GM19043 (cell line): ENCODE results near the gene TSFM.

ENCODE experiments used
- ATAC-seq: cut with Tn5 transposase; IDR thresholded peaks from one replicate; pipeline ENCODE4 v1.9.1; 2021; ENCODE audit warnings: low read depth; ENCODE audit not compliant: unreplicated experiment

The TSFM gene

DNA sequence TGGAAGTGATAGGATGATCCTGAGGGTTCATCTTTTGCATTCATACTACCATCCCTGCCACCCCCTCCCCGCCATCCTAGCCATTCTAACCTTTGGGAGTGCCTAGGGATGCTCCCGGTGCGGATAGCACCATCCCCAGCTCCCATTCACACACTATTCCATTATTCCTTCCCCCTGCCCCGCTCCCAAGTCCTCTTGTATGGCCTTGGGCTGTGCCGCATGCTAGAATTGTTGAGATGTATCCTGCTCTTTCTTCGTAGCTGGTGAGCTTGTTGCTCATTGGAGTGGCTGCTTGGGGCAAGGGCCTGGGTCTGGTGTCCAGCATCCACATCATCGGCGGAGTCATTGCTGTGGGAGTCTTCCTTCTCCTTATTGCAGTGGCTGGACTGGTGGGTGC is 37.1 kb upstream of the TSFM start:
- no peak for ATAC-seq

DNA sequence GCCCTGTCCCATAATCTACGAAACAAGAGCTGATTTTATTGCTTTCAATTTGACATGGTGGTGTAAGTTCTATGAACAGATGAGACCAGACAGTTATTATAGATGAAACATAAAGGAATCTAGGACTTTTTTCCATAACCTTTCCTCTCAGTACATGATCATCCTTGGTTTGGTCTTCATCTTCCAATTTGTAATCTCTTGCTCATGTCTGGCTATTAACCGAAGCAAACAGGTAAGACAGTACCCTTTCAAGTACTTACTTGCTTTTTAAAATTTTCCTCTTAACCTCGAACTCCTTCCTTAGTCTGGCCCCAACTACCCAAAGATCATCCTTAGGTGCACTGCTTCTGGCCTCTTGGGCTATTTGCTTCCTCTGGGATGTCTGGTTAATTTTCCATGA is 36.6 kb upstream of the TSFM start:
- no peak for ATAC-seq

DNA sequence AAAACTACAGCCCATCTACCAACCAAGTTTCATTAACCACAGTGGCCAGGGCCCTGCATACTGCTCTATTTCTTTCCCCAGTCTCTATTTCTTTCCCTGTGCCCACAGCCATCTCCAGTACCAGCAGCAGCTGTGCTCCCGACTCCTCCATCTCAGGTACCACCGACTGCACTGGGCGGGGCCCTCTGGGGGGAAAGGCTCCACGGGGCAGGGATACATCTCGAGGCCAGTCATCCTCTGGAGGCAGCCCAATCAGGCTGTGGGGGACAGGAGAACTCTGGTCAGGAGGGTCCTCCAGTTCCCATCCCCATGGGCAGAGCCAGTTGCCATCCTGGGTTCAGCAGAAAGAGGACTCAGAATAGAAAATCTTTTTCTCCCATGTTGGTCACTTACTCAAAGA is 33.5 kb upstream of the TSFM start:
- no peak for ATAC-seq

DNA sequence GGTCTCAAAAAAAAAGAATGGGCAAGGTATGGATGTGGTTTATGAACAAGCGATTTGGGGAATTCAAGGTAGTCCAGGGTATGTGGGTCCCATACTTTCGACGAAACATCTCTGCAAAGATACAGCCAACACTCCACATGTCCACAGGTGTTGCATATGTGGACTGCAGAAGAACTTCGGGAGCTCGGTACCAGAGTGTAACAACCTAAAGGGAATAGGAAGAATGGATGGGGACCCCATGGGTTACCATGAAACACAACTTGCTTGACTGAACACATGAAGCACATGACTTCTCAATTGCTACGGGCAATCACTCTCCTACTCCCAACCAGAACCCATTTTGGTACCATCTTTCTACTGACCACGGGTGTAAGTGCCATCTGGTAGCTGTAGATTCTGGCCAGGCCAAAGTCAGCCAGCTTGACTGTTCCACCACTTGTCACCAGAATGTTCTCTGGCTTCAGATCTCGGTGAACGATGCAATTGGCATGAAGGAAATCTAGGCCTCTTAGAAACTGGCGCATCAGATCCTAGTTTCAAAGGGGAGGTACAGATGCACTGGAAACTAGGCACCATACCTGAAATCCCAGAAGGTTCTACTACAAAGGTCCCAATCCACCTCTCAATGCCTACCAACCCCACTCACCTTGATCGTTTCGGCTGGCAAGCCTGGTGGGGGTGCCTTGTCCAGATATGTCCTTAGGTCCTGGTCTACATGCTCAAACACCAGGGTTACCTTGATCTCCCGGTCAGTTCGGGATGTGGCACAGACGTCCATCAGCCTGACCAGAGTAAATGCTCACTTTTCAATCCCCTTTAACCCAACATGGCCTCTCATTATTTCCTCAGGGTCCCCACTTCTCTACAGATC is 31.8 kb upstream of the TSFM start:
- no peak for ATAC-seq

DNA sequence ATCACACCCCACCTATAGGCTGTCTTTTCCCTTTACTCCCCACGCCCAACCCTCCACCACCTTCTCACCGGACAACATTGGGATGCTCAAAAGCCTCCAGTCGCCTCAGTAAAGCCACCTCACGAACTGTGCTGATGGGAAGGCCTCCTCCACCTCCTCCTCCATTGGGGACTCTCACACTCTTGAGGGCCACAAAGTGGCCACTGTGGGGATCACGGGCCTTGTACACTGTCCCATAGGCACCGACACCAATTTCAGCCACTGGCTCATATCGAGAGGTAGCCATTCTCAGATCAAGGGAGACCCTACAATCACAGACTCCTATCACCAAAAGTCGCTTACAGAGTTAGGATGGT is 31.2 kb upstream of the TSFM start:
- no peak for ATAC-seq

DNA sequence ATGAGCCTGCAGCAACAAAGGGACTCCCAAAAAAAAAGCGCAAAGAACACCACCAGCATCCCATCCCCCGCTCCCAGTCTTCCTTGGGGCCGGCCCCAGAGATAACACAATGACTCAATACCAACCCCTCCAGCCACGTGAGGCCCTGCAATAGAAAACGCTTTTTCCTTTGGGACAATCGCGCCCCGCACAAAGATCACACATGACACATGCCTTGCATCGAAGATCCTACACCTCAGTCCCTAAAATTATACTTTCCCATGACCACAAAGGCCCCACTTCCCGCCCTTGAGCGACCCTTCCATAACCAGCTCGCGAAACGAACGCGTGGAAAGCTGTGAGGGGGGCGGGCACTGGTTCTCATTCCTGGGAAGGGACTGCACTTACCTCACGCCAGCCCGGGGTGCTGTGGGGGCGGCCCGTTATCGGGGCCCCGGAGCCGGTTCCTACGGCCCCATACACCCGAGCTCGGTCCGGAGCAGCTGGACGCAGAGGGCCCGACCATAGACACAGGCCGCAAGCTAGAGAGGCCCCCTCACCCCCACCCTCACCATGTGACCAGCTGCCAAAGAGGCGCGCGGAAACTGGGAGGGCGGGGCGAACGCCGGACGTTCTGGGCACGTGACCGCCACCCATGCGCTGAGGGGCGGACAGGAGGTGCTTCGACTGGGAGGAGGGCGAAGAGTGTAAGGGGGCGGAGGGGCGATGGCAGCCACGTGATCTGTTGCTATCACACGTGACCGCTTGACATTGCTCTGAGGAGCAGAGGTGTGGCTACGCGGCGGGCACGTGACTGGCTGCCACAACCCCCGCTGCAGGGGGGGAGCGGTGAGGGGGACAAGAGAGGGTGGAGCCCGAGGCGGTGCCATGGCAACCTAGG is 30.6 kb upstream of the TSFM start, which contains the start of gene CDK4:
TSS of gene CDK4 (minus strand) at position 523 of the 880 bp plus-strand sequence. CDS start 593 bp downstream, outside the sequence.
- peak; percentile 60 for ATAC-seq

DNA sequence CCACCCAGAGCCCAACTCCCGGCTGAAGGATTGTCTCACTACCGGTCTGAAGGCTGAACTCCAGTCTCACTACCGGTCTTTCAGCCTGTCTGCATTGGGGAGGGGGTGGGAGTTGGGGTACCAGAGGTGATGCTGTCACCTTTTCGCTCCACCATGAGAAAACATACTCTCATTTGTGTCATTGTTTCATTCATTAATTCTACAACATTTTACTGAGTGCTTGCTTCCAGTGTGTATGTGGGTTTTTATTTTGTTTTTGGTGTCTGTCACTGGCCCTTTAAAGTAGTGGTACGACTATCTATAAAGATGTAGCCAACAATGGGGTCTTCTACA is 30.0 kb upstream of the TSFM start:
- no peak for ATAC-seq

DNA sequence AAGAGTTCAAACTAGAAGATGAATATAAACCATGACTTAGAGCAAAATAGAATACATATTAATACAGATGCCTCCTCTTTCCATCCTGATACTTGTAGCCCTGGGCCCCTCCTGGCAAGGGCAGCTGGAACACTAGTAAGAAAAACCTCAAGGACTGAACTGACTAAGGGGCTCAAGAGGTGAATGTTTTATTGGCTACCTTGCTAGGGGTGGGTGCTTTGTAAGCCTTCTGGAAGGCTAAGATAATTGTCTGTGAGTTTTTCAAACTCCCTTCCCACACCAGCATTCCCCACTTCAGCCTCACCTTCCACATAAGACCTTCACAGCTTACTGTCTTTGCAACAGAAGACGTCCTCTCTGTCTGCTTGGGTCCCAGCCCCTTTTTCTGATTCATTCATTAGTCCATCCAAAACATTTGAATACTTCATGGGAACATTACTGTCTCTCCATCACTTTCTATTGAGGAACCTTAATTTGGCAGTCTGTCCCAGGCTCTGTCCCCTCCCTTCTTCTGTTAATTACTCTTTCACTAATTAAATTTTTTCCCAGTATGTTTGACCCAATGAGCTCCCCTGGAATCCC is 28.7 kb upstream of the TSFM start:
- no peak for ATAC-seq

DNA sequence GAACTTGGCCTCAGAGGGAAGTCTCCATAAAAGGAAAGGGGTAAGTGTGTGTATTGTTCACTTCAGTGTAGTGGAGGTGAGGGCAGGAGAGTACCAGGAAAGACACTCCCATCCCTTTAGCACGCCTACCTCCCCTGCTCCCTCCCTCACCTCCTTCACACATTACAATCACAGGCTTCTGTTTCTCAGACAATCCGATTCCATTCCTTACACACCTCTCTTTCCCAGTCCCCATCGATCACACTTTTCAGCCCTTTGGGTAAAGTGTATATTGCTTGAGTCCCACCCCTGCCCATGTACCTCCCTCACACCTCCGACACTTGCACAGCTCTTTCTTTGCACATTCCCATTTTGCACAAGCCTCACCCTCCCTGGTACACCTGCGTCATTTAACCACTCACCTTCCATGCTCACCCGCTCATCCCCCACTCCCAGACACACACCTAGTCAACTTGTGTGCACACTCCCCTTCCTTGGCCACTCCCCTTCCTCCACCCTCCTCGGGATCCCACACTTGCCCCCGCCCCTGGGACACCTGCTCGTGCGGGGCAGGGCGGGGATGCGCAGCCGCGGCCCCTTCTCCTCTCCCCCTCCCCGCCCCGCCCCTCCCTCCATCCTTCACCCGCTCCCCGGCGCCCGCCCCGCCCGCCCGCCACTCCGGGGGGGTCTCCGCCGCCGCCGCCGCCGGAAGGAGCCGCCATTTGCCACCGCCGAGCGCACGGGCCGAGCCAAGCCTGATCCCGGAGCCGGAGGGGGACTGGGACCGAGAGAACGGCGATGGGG is 28.0 kb upstream of the TSFM start, which contains the start of gene MARCHF9:
TSS of gene MARCHF9 (plus strand) at position 693 of the 783 bp plus-strand sequence. CDS start 426 bp downstream, outside the sequence.
- ATAC-seq: peak; percentile 37

DNA sequence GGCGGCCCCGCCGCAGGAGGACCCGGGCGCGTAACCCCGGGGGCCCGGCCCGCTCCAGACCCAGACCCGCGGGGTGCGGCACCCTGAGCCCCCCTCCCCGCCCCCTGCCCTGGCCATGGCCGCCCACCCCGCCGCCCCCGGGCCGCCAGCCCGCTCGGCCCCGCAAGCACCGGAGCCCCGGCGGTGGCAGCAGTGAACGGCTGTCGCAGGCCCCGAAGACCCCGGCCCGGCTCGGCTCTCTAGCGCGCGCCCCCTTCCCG is 27.5 kb upstream of the TSFM start:
- ATAC-seq: no peak

DNA sequence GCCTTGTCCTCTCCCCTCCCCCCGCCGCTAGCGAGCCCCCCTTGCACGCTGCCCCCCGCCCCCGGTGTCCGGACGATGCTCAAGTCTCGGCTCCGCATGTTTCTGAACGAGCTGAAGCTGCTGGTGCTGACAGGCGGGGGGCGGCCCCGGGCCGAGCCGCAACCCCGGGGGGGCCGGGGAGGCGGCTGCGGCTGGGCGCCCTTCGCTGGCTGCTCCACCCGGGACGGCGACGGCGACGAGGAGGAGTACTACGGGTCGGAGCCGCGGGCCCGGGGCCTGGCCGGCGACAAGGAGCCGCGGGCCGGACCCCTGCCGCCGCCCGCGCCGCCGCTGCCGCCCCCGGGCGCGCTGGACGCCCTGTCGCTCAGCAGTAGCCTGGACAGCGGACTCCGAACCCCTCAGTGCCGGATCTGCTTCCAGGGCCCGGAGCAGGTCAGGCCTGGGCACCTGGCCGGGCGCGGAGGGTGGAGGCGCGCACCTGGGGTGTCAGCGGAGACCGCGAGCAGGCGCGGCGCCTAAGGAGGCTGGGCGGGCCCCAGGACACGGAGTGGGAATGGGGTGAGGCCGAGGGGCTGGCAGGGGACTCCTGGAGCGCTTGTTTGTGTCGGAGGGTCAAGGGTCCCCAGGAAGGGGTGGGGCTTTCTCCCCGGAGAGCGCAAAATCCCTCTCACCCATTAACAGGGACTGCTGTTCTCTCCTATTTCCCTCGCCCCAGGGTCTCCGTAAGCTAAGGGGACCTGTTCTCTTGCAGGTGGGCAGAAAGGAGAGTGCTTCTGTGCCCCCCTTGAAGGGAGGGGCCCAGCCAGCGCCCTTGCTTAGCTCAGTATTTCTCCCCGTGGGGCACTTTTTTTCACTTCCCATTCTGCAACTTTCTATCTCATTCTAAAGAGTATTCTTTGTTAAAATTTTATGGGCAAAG is 26.9 kb upstream of the TSFM start:
- no peak for ATAC-seq

DNA sequence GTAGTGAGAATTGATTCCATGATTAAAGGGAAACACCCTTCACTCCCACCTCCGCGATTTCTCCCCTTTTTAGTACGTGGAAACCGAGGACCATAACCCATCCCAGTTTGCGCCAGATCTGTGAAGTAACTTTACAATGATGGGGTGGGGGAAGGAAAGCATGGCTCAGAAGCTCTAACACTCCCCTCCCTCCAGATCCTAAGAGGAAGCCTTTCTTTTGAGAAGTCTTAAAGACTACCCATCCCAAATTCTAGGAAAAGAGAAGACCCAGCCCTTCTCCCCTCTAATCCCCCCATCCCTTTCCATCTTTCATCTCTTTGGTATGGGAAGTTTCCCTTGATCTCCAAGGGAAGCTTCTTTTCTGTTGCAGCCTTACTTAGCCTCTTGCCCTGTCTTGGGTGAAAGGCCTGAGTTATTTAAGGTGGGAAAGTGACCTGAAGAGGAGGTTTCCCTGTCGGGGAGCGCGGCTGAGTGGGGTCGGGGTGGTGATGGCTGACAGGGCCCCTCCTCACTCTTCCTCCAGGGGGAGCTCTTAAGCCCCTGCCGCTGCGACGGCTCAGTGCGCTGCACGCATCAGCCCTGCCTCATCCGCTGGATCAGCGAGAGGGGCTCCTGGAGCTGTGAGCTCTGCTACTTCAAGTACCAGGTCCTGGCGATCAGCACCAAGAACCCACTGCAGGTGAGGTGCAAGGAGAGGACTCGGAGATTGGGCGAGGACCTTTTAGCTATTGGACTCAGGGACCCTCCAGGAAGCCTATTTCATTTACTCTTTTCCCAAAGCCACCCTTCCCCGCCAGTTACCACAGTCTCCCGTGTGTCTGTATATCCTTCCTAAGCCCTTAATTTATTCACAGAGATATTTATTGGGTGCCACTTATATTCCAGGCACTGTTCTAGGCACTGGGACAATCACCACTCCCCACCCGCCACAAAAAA is 25.9 kb upstream of the TSFM start:
- ATAC-seq: no peak

DNA sequence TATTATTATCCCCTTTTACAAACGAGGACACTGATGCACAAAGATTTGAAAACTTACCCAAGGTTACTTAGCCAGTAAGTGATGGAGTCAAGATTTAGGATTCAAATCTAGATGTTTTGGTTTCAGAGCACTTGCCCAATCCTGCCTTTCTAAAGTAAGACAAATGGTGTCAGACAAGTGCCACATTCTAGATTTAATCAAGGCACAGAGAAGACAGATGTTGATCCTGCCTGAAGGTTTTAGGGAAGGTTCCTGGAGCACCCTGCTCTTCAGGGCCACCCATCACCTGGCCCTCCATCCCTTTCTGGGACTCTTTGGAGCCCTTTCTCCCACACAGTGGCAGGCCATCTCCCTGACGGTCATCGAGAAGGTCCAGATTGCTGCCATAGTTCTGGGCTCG is 24.8 kb upstream of the TSFM start:
- no peak for ATAC-seq

DNA sequence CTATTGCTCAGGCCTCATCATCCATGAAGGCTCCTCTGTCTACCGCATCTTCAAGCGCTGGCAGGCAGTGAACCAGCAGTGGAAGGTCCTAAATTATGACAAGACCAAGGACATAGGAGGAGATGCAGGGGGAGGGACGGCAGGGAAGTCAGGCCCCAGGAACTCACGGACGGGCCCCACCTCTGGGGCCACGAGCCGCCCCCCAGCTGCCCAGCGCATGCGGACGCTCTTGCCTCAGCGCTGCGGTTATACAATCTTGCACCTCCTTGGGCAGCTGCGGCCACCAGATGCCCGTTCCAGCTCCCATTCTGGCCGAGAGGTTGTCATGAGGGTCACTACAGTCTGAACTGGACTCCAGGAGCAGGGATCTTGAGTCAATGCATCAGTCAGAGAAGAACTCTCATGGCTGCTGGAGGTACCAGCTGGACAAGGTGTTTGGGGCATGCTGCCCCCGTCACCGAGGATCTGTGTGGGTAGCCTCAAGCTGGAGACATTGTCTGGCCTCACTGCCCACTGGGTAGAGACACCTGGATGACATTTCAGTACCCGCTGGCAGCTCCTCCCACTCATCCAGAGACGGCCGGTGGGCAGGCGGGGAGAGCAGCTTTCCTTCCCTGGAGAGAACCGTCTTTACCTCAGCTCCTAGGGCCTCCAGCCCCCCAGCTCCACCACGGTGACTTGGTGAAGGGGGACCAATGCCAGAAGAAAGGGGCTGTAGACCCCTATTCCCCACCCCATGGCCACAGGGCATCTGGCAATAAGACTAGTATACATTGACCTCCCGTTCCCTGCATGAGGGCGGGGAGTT is 23.8 kb upstream of the TSFM start:
- ATAC-seq: no peak

DNA sequence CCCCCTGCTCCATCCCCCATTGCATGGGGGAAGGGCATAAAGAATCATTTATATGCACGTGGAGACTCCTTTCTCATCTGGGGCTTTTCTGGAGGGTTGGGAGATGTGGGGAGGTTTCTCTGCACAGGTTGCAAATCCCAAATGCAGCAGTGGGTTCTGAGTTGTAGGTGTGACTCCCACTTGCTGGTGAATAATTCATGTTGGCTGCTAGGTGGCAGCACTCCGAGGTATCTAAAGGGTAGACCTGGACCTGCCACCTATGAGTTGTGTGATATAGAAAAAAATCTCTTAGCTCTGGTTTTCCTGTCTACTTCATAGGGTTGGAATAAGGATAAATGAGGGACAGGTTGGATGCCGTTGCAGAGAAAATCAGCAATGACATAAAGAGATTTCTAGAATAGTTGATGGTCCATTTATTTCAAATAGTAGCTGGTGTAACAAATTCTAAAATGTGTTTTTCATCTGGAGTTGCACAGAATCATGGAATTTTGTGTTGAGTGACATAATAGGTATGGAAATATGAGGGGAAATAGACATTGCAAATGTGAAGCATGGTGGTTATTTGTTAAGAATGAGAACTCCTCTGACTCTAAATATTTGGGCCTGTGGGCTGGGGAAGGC is 23.1 kb upstream of the TSFM start:
- ATAC-seq: no peak

DNA sequence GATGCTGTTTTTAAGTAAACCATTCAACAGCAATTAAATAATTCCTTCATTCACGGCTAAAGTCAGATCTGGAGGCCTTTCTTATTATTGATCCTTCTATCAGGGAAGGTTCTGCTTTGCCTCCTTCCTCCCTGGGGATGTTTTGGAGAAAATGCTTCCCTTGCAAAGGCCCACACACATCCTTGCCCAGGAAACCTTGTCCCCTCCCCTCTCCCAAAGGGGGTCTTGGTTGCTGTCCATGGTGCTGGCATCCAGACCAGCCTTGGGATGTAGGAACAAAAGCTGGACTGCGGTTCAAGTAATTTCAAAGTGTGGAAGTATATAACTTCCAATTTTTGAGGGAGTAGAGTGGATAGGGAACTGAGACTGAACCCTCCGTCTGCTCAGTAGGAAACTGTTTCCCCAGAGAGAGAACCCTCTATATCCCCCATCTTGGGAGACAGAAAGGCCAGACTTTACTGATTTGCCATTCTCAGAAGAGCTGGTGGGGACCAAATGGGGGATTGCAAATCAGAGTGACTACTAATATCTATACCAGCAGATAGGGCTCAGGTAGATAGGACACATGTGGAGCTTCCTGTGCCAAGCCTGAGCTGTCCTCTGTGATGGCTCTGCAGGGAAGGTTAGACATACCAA is 22.1 kb upstream of the TSFM start:
- no peak for ATAC-seq

DNA sequence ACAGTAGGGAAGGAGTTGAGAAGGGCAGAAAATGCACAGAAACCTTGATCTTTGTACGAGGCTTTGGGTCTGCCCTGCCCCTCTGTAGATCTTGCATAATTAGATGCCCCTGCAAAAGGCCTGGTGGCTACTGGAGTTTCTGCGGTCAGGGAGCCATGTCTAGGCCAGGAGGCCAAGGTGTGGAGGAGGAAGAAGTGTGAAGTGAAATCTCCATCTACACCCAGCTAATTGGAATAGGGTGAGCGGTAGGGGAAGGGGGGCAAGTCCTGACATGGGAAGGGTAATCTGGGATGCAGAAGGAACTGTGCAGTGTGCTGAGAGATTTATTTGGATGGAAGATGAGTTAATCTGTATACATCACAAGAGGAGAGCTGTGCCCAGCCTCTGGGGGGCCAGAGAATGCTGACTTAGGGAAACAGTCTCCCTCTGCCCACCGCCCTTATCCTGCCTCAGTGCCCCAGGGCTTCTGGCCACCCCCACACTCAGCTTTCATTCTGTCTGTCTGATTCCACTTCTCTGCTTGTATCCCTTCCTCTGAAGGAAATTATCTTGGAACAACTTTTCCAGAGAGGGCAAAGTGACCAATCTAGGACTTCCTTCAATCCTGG is 21.1 kb upstream of the TSFM start:
- no peak for ATAC-seq
